HUES6 (cell line): Measurements from ENCODE around the gene ASXL1.

Experiments
- H3K27ac ChIP-seq: 2 replicates; pipeline ENCODE4 v1.7.0; 2013; ENCODE audit warnings: low read depth, mild to moderate bottlenecking, low read length, inconsistent platforms
- H3K27me3 ChIP-seq: 2 replicates; pipeline ENCODE4 v1.6.1; 2013; ENCODE audit warnings: low read length; ENCODE audit not compliant: control insufficient read depth, insufficient read depth
- H3K36me3 ChIP-seq: 2 replicates; pipeline ENCODE4 v1.6.1; 2013; ENCODE audit warnings: low read length; ENCODE audit not compliant: control insufficient read depth, insufficient read depth
- H3K4me1 ChIP-seq: 2 replicates; pipeline ENCODE4 v1.6.1; 2013; ENCODE audit warnings: low read length; ENCODE audit not compliant: control insufficient read depth, insufficient read depth
- H3K4me3 ChIP-seq: 2 replicates; pipeline ENCODE4 v1.5.1; 2013; ENCODE audit warnings: low read depth, low read length
- H3K9ac ChIP-seq: one replicate; pipeline ENCODE4 v1.6.1; 2013; ENCODE audit warnings: mild to moderate bottlenecking, low read length
- H3K9me3 ChIP-seq: 2 replicates; pipeline ENCODE4 v1.6.1; 2013; ENCODE audit warnings: low read depth, low read length; ENCODE audit not compliant: control insufficient read depth, insufficient read depth

ASXL1 gene

GRCh38 chr20:32485770-32486478 lies 127.8 kb downstream of the ASXL1 start:
- H3K27me3 ChIP-seq = peaks cover 4% of the 10 kb centered on the region; the same call in 1 of the 2 replicates
- H3K36me3 ChIP-seq = no peaks in the 10 kb centered on the region
- H3K9me3 ChIP-seq = 0 out of 2 replicates have a peak, but pooled peaks cover 6% of the 10 kb centered on the region
- peaks cover 18% of the 10 kb centered on the region for H3K4me1 ChIP-seq
- H3K9ac ChIP-seq = no peak overlapping the region
- H3K27ac ChIP-seq = no peak overlapping the region
- H3K4me3 ChIP-seq = no peak overlapping the region

- Histone ChIP-seq H3K9ac (no peak overlapping the region), H3K4me3 (no peak overlapping the region), H3K27me3 (peaks cover 4% of the 10 kb centered on the region; the same call in 1 of the 2 replicates), H3K9me3 (0 out of 2 replicates have a peak, but pooled peaks cover 6% of the 10 kb centered on the region), H3K36me3 (no peaks in the 10 kb centered on the region), H3K4me1 (peaks cover 11% of the 10 kb centered on the region; the same call in 1 of the 2 replicates), H3K27ac (no peak overlapping the region)
Measured at GRCh38 chr20:32487381-32487780, 129.2 kb downstream of the ASXL1 start.

- Histone ChIP-seq H3K4me3 (no peak overlapping the region), H3K4me1 (peaks cover 11% of the 10 kb centered on the region; the same call in 1 of the 2 replicates), H3K9ac (no peak overlapping the region), H3K36me3 (no peaks in the 10 kb centered on the region), H3K27ac (no peak overlapping the region), H3K27me3 (peaks cover 4% of the 10 kb centered on the region; the same call in 1 of the 2 replicates), H3K9me3 (0 out of 2 replicates have a peak, but pooled peaks cover 6% of the 10 kb centered on the region)
Measured at GRCh38 chr20:32488066-32488838, 130.1 kb downstream of the ASXL1 start.
